ENCODE measurements around the gene NANS. TPM values are rescaled to one million over a fixed set of nuclear protein-coding genes. Genes with fewer than 3 reads are reported as not detected.

The NANS gene
- total RNA-seq, 1 donor from 2014 or later = 30.0 TPM

Small RNA genes lying within 50 kb of the gene (small RNA-seq; reads per million reads assigned to genes)
- gene RF00017 (ENCODE audit: low replicate concordance) (not detected), gene RNU6-918P (ENCODE audit: low replicate concordance) (not detected)

Other genes starting within 250 kb of the NANS start
- gene FOXE1, start 203.5 kb upstream of the NANS start, total RNA-seq = 3.6 TPM
- gene TRMO, start 134.2 kb upstream of the NANS start, total RNA-seq = 10.6 TPM
- 30.6 TPM for gene HEMGN, start 118.6 kb upstream of the NANS start, total RNA-seq
- gene ANP32B, start 73.4 kb upstream of the NANS start, total RNA-seq = 32.3 TPM
- gene TRIM14, start 62.5 kb downstream of the NANS start, total RNA-seq = 2.8 TPM
- gene CORO2A, start 135.9 kb downstream of the NANS start, total RNA-seq = 2.3 TPM
- gene TBC1D2, start 198.9 kb downstream of the NANS start, total RNA-seq = 3.2 TPM